HFFc6 (cell line): ENCODE data around the gene GPR152. TPM values are rescaled to one million over a fixed set of nuclear protein-coding genes. Genes with fewer than 3 reads are reported as not detected.
A peak's percentile ranks its signal among the peaks of the same experiment; 100 is the strongest.

Experiments
- DNase-seq: peaks from one replicate; pipeline ENCODE4 v3.0.0-alpha.2; 2018
- H3K27ac Mint-ChIP-seq: 2 replicates; pipeline ENCODE4 v1.8.0; 2020; ENCODE audit warnings: mild to moderate bottlenecking, mixed read lengths
- H3K27me3 Mint-ChIP-seq: 2 replicates; pipeline ENCODE4 v1.8.0; 2021; ENCODE audit warnings: mild to moderate bottlenecking, moderate library complexity, mixed read lengths; ENCODE audit not compliant: insufficient read depth
- H3K36me3 Mint-ChIP-seq: 2 replicates; pipeline ENCODE4 v1.8.0; 2021; ENCODE audit warnings: low read depth, mixed read lengths
- H3K4me1 Mint-ChIP-seq: 2 replicates; pipeline ENCODE4 v1.8.0; 2020; ENCODE audit warnings: low read depth, mixed read lengths
- H3K4me3 Mint-ChIP-seq: 2 replicates; pipeline ENCODE4 v1.8.0; 2020; ENCODE audit warnings: mild to moderate bottlenecking, moderate library complexity, mixed read lengths
- H3K9me3 Mint-ChIP-seq: 2 replicates; pipeline ENCODE4 v1.8.0; 2020; ENCODE audit warnings: mild to moderate bottlenecking, mixed read lengths
- CTCF ChIP-seq: fragments of 200-600 bp; sonication (generic); IDR thresholded peaks from 2 replicates; pipeline ENCODE4 v1.5.0; 2021; ENCODE audit warnings: antibody characterized with exemption, mild to moderate bottlenecking
- total RNA-seq, 6 experiments: library from RNA; stranded (reverse); fragmentation: NEBNext Ultra II Directional; extraction: Animal tissue kit (Norgen Biotek cat#: 25700); gene quantifications; 2 replicates in 1 of 6; 3 replicates in 5 of 6; pipeline ENCODE4 v1.2.3, GENCODE V29; 2021

GPR152 gene
- total RNA-seq, 6 experiments from 2014 or later, result not detected

- H3K36me3 Mint-ChIP-seq, result no peaks in the 10 kb centered on the region; the same call in 1 of the 2 replicates
- TF ChIP-seq CTCF, result no peak
- no peaks in the 10 kb centered on the region for H3K9me3 Mint-ChIP-seq
- H3K4me1 Mint-ChIP-seq, result peaks cover 10% of the 10 kb centered on the region; the same call in 1 of the 2 replicates
- H3K4me3 Mint-ChIP-seq, result 0 out of 2 replicates have a peak overlapping the region, but pooled peaks have one; percentile 30
- no peak overlapping the region for H3K27ac Mint-ChIP-seq
- peaks cover 7% of the 10 kb centered on the region; the same call in 1 of the 2 replicates for H3K27me3 Mint-ChIP-seq
- DNase-seq, result no peak
Observed at GRCh38 chr11:67441098-67441563, 11.4 kb downstream of the GPR152 start.

GRCh38 chr11:67440229-67441097, 12.1 kb downstream of the GPR152 start:
- peaks cover 8% of the 10 kb centered on the region; the same call in 1 of the 2 replicates for H3K27me3 Mint-ChIP-seq
- H3K36me3 Mint-ChIP-seq, result no peaks in the 10 kb centered on the region; the same call in 1 of the 2 replicates
- TF ChIP-seq CTCF, result no peak
- H3K4me3 Mint-ChIP-seq, result no peak overlapping the region
- H3K4me1 Mint-ChIP-seq, result peaks cover 10% of the 10 kb centered on the region; the same call in 1 of the 2 replicates
- no peak overlapping the region for H3K27ac Mint-ChIP-seq
- no peaks in the 10 kb centered on the region for H3K9me3 Mint-ChIP-seq
- DNase-seq, result no peak

- H3K4me3 Mint-ChIP-seq, result no peak overlapping the region
- H3K36me3 Mint-ChIP-seq, result no peaks in the 10 kb centered on the region; the same call in 1 of the 2 replicates
- H3K27me3 Mint-ChIP-seq, result peaks cover 9% of the 10 kb centered on the region; the same call in 1 of the 2 replicates
Observed at GRCh38 chr11:67439321-67440228, 13.0 kb downstream of the GPR152 start.

GRCh38 chr11:67438158-67438902, 14.2 kb downstream of the GPR152 start:
- H3K4me3 Mint-ChIP-seq, result no peak overlapping the region
- H3K27ac Mint-ChIP-seq, result no peak overlapping the region
- peaks cover 10% of the 10 kb centered on the region; the same call in 1 of the 2 replicates for H3K4me1 Mint-ChIP-seq
- no peaks in the 10 kb centered on the region; the same call in 1 of the 2 replicates for H3K36me3 Mint-ChIP-seq
- no peak for DNase-seq
- peaks cover 9% of the 10 kb centered on the region; the same call in 1 of the 2 replicates for H3K27me3 Mint-ChIP-seq
- no peaks in the 10 kb centered on the region for H3K9me3 Mint-ChIP-seq
- TF ChIP-seq CTCF, result no peak

More at GRCh38 chr11:67439321-67440228, 13.0 kb downstream of the GPR152 start:
- no peak overlapping the region for H3K27ac Mint-ChIP-seq
- TF ChIP-seq CTCF, result peak; percentile 63
- peak; percentile 16 for DNase-seq
- H3K9me3 Mint-ChIP-seq, result no peaks in the 10 kb centered on the region
- H3K4me1 Mint-ChIP-seq, result peaks cover 10% of the 10 kb centered on the region; the same call in 1 of the 2 replicates
